OCI-LY7 (cell line): ENCODE results near the gene WDR5B.

ENCODE experiments used
- CTCF ChIP-seq: fragments of 200-600 bp; sonication (generic); conservative IDR thresholded peaks from 2 replicates; pipeline ENCODE4 v1.5.1; 2014; ENCODE audit warnings: mild to moderate bottlenecking, antibody characterized with exemption, low read length, moderate library complexity, mixed read lengths
- EZH2phosphoT487 ChIP-seq: fragments of 200-600 bp; sonication (generic); IDR thresholded peaks from 2 replicates; pipeline ENCODE4 v1.6.1; 2018; ENCODE audit warnings: low read depth, borderline replicate concordance, mild to moderate bottlenecking, mixed run types, antibody characterized with exemption, low read length, moderate library complexity, mixed read lengths

- TF ChIP-seq CTCF (no peak), EZH2phosphoT487 (no peak)
Observed at GRCh38 chr3:122398920-122399319, 16.9 kb downstream of the WDR5B start.
